Activated T-cell treated with anti-CD3 and anti-CD28 coated beads, Interleukin-2, amount 50 U/mL, for 4 hours (primary cell): ENCODE measurements around the gene PDZD2. TPM values are rescaled to one million over a fixed set of nuclear protein-coding genes. Genes with fewer than 3 reads are reported as not detected.

Experiments
- ATAC-seq, 2 donors: fragments of 200-7000 bp; cut with Tn5 transposase; one replicate each; pipeline ENCODE4 v1.10.0; 2021
- DNase-seq: peaks from one replicate; pipeline ENCODE4 v3.0.0-alpha.2; 2020
- H3K27me3 Mint-ChIP-seq: one replicate; pipeline ENCODE4 v1.8.0; 2021; ENCODE audit warnings: low read depth, mixed read lengths
- H3K36me3 Mint-ChIP-seq: one replicate; pipeline ENCODE4 v1.8.0; 2022; ENCODE audit warnings: mixed read lengths; ENCODE audit not compliant: insufficient read depth
- H3K4me1 Mint-ChIP-seq: one replicate; pipeline ENCODE4 v1.8.0; 2021; ENCODE audit warnings: low read depth, mixed read lengths
- H3K4me3 Mint-ChIP-seq: one replicate; pipeline ENCODE4 v1.8.0; 2021; ENCODE audit warnings: mild to moderate bottlenecking, moderate library complexity, mixed read lengths
- H3K9me3 Mint-ChIP-seq: one replicate; pipeline ENCODE4 v1.8.0; 2021; ENCODE audit warnings: mixed read lengths
- total RNA-seq, 3 donors: library from RNA; stranded (reverse); gene quantifications; one replicate each; pipeline ENCODE4 v1.2.1, GENCODE V29; 2021

Gene PDZD2
- total RNA-seq, 3 donors from 2014 or later, result 0.03 to 0.24 (median 0.05) TPM

GRCh38 chr5:32147959-32148358 lies 509.0 kb downstream of the PDZD2 start:
- peaks cover 61% of the 10 kb centered on the region for H3K4me1 Mint-ChIP-seq
- H3K36me3 Mint-ChIP-seq, result peaks cover 15% of the 10 kb centered on the region
- H3K27me3 Mint-ChIP-seq, result no peaks in the 10 kb centered on the region

GRCh38 chr5:32150366-32150765 lies 511.4 kb downstream of the PDZD2 start:
- peaks cover 67% of the 10 kb centered on the region for H3K4me1 Mint-ChIP-seq
- no peak for ATAC-seq
- no peaks in the 10 kb centered on the region for H3K9me3 Mint-ChIP-seq
- H3K36me3 Mint-ChIP-seq, result peaks cover 12% of the 10 kb centered on the region
- H3K27me3 Mint-ChIP-seq, result no peaks in the 10 kb centered on the region
- no peak for DNase-seq
- no peak overlapping the region for H3K4me3 Mint-ChIP-seq

More at GRCh38 chr5:32147959-32148358, 509.0 kb downstream of the PDZD2 start:
- H3K9me3 Mint-ChIP-seq, result no peaks in the 10 kb centered on the region
- DNase-seq (no peak), ATAC-seq (no peak)
- no peak overlapping the region for H3K4me3 Mint-ChIP-seq

- peaks cover 9% of the 10 kb centered on the region for H3K36me3 Mint-ChIP-seq
- ATAC-seq, result no peak
- no peaks in the 10 kb centered on the region for H3K9me3 Mint-ChIP-seq
- peaks cover 65% of the 10 kb centered on the region for H3K4me1 Mint-ChIP-seq
- H3K27me3 Mint-ChIP-seq, result no peaks in the 10 kb centered on the region
- H3K4me3 Mint-ChIP-seq, result no peak overlapping the region
- DNase-seq, result no peak
These were observed 512.3 kb downstream of the PDZD2 start for GRCh38 chr5:32151198-32151597.

- no peak for DNase-seq
- peaks cover 6% of the 10 kb centered on the region for H3K36me3 Mint-ChIP-seq
- no peak for ATAC-seq
- H3K4me3 Mint-ChIP-seq, result no peak overlapping the region
- H3K4me1 Mint-ChIP-seq, result peaks cover 52% of the 10 kb centered on the region
- no peaks in the 10 kb centered on the region for H3K27me3 Mint-ChIP-seq
- H3K9me3 Mint-ChIP-seq, result no peaks in the 10 kb centered on the region
These were observed 514.8 kb downstream of the PDZD2 start for GRCh38 chr5:32153723-32154122.

GRCh38 chr5:32155211-32155610 lies 516.3 kb downstream of the PDZD2 start:
- no peaks in the 10 kb centered on the region for H3K9me3 Mint-ChIP-seq
- H3K4me3 Mint-ChIP-seq, result no peak overlapping the region
- no peaks in the 10 kb centered on the region for H3K27me3 Mint-ChIP-seq
- peaks cover 3% of the 10 kb centered on the region for H3K36me3 Mint-ChIP-seq
- H3K4me1 Mint-ChIP-seq, result peaks cover 43% of the 10 kb centered on the region
- no peak for ATAC-seq
- no peak for DNase-seq

- H3K9me3 Mint-ChIP-seq, result no peaks in the 10 kb centered on the region
- H3K27me3 Mint-ChIP-seq, result no peaks in the 10 kb centered on the region
- ATAC-seq, result no peak
- H3K4me3 Mint-ChIP-seq, result no peak overlapping the region
- peaks cover 45% of the 10 kb centered on the region for H3K4me1 Mint-ChIP-seq
- H3K36me3 Mint-ChIP-seq, result peaks cover 8% of the 10 kb centered on the region
- DNase-seq, result no peak
These were observed 517.7 kb downstream of the PDZD2 start for GRCh38 chr5:32156635-32157034.

GRCh38 chr5:32157078-32157477 lies 518.1 kb downstream of the PDZD2 start:
- H3K4me3 Mint-ChIP-seq, result no peak overlapping the region
- H3K9me3 Mint-ChIP-seq, result no peaks in the 10 kb centered on the region
- no peaks in the 10 kb centered on the region for H3K27me3 Mint-ChIP-seq
- DNase-seq (no peak), ATAC-seq (no peak)
- H3K4me1 Mint-ChIP-seq, result peaks cover 42% of the 10 kb centered on the region
- H3K36me3 Mint-ChIP-seq, result peaks cover 5% of the 10 kb centered on the region

GRCh38 chr5:32158679-32158975 lies 519.7 kb downstream of the PDZD2 start:
- DNase-seq, result no peak
- H3K4me1 Mint-ChIP-seq, result peaks cover 35% of the 10 kb centered on the region
- H3K36me3 Mint-ChIP-seq, result peaks cover 5% of the 10 kb centered on the region
- no peaks in the 10 kb centered on the region for H3K9me3 Mint-ChIP-seq
- H3K27me3 Mint-ChIP-seq, result no peaks in the 10 kb centered on the region
- ATAC-seq, result no peak
- H3K4me3 Mint-ChIP-seq, result no peak overlapping the region

- Mint-ChIP-seq H3K4me1 (peaks cover 32% of the 10 kb centered on the region), H3K36me3 (peaks cover 5% of the 10 kb centered on the region), H3K27me3 (no peaks in the 10 kb centered on the region), H3K9me3 (no peaks in the 10 kb centered on the region), H3K4me3 (no peak overlapping the region)
- ATAC-seq (peak in 1 of 2 donors; percentile 56), DNase-seq (no peak)
These were observed 520.6 kb downstream of the PDZD2 start for GRCh38 chr5:32159328-32160072.

- no peak for DNase-seq
- Mint-ChIP-seq H3K4me3 (no peak overlapping the region), H3K4me1 (peaks cover 32% of the 10 kb centered on the region), H3K27me3 (no peaks in the 10 kb centered on the region), H3K9me3 (no peaks in the 10 kb centered on the region), H3K36me3 (peaks cover 5% of the 10 kb centered on the region)
- ATAC-seq, result no peak
These were observed 521.3 kb downstream of the PDZD2 start for GRCh38 chr5:32160228-32160627.

Other genes with a start within 250 kb of the PDZD2 start
- 10 to 100 TPM; 47.7 to 60.8 (median 55.8) TPM for gene DROSHA, start 107.0 kb upstream of the PDZD2 start, total RNA-seq
- 10 to 100 TPM; 34.7 to 37.7 (median 37.2) TPM for gene C5orf22, start 106.8 kb upstream of the PDZD2 start, total RNA-seq